GM19239 (cell line): ENCODE results near the gene CTU2.
A peak's percentile ranks its signal among the peaks of the same experiment; 100 is the strongest.

Source experiments
- DNase-seq: peaks from one replicate; pipeline ENCODE4 v3.0.0; 2011; ENCODE audit warnings: low spot score; ENCODE audit not compliant: insufficient read length
- FAIRE-seq: peaks from 2 replicates; lab custom pipeline; 2011; peaks lifted over from hg19 to GRCh38; lab: Jason Lieb, UNC

Gene CTU2

GRCh38 chr16:88695753-88696152, 10.6 kb upstream of the CTU2 start:
- FAIRE-seq (no peak), DNase-seq (no peak)

- DNase-seq (no peak), FAIRE-seq (no peak)
Observed at GRCh38 chr16:88696441-88696840, 9.9 kb upstream of the CTU2 start.

- no peak for FAIRE-seq
- no peak for DNase-seq
Observed at GRCh38 chr16:88697116-88697830, 9.0 kb upstream of the CTU2 start.

DNA sequence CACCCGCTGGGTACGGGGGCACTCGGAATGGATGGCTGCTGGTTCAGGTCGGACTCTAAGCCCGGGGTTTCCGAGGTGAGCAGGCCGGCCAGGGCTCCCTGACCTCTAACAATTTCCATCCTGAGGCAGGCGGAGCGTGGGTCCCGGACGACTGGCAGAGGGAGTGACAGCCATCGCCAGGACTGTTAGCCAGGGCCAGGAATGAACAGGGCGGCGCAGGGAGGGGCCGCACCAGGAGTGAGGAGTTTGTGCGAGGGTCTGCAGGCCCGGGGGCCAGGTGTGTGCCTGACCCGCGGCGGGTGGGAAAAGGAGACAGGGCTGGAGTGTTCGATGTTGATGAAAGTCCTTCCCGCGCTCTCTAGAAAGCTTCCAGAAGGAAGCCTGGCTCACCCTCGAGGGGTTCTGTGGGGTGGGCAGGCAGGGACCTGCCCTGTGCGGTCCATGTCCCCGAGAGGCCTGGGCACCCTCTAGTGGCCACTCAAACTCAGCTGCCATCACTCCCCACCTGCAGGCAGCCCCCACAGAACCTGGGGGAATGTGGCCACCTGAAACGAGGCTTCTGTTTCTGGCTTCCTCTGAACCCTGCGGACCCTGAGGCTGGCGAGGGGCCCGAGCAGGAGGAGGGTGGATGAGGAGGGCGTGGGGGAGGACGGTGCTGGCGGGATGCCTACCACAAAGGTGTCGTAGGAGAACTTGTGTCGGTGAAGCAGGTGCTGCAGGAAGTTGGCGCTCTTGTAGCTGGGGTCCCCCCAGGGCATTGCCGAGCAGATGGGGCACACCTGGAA, 8.3 kb upstream of the CTU2 start:
- no peak for FAIRE-seq
- DNase-seq: no peak

- FAIRE-seq (no peak), DNase-seq (no peak)
Observed at GRCh38 chr16:88698646-88699045, 7.7 kb upstream of the CTU2 start.

DNA sequence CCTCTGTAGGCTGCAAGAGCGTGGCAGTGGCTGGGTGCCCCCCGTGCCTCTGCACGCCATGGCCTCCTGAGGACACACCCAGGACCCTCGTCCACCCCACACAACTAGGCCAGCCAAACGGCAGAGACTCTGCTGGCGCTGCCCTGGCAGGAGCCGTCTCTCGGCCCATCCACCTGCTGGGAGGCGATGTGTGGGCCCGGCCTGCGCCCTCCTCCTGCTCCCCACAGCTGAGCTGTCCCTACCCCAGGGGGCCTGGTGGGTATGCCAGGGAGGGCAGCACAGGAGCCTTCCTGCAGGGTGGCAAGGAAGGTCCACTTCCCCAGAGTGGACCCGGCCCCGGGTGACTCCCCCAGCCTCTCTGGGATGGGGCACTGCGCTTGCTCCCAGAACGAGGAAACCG, 7.1 kb upstream of the CTU2 start:
- DNase-seq (no peak), FAIRE-seq (no peak)

- FAIRE-seq (no peak), DNase-seq (no peak)
Observed at GRCh38 chr16:88700322-88700635, 6.0 kb upstream of the CTU2 start.

GRCh38 chr16:88700636-88701482, 5.4 kb upstream of the CTU2 start:
- FAIRE-seq: peak; percentile 96
- peak; percentile 98 for DNase-seq

DNA sequence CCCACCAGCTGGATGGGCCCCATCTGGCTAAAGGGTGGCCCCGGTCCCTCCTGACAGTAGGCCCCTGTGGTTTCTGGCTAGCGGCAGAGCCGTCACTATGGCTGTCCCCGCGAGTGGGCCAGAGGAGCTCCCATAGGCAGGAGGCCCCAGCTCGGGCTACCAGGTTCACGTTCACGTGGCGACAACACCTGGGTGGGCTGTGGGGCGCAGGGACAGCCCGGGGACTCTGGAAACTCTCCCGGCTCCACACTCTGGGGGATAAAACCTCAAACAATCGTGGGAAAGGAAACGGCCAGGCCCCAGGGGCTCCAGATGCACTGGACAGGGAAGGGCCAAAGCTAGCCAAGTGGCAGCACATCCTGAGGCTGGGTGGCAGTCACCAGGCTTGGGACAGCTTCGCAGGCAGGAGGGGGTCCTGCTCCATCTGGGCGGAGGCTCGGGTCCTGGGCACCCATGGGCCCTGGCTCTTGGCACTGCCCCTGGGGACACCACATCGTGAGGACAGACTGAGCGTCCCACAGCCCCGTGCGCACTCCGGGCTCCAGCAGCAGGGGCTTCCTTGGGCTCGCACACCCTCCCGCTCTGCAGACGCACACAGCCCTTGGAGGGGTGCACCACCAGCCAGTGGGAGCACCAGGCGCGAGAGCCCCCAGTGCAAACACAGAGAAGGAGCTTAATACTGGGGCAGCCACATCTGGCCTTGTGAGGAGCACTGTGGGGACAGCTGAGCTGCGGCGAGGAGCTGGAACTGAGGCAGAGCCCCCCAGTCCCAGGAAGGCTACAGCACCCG, 4.5 kb upstream of the CTU2 start:
- DNase-seq: no peak
- FAIRE-seq: no peak

GRCh38 chr16:88702371-88703210, 3.7 kb upstream of the CTU2 start:
- no peak for DNase-seq
- no peak for FAIRE-seq

- peak; percentile 94 for FAIRE-seq
- no peak for DNase-seq
Observed at GRCh38 chr16:88703486-88704309, 2.6 kb upstream of the CTU2 start.

GRCh38 chr16:88705076-88705684, 1.1 kb upstream of the CTU2 start:
- DNase-seq: no peak
- peak; percentile 62 for FAIRE-seq

DNA sequence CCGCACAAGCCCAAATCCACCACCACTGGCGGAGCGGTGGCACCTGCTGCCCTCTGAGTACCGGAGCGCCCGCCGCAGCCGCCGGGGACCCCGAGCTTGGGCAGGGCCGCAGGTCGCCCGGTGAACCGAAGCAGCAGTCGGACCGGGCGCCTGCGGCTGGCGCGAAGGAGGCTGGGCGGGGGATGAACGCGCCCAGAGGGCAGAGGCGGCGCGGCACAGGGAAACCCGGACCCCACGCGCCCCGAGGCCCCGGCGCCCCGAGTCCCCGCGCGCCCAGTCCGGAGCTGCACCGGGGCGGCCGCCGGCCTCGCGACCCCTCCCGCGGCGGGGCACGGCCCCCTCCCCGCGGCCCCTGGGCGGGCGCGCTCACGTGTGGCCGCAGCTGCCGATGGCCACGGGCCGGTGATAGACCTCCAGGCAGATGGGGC, 488 bp upstream of the CTU2 start:
- DNase-seq (no peak), FAIRE-seq (peak; percentile 44)

DNA sequence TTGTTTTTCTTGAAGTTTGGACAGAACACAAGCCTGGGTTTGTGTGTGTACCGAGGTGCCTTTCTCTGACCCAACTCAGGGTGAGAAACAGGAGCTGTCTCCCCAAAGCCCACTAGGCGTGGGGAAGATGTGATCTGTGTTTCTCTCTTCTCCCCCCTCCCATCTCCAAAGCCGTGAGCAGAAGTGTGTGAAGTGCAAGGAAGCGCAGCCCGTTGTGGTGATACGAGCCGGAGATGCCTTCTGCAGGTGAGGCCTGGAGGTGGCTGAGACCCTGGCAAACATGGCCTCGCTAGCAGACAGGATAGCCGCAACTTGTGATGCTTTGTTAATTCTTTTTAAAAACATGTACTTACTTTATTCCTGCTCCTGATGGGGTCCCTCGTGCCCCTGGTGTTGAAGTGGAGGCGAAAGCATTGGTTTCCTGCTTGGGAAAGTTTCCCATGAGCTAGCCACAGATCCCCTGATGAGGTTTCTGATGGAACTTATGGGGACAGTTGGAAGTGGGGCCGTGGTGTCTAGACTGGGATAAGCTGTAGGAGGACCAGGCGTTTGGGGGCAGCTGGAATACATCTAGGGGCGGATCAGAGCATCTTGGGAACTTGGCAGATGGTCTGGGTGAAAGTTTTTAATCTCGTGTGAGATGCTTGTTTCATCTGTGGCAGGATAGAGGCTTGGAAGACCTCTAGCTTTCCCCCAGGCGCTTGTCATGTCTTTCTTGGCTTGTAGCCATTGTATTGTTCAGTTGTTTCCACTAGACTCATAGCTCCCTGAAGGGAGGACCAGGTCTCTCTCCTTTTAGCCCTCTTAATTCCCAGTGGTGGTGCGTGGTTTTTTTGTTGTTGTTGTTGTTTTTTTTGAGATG, 893 bp downstream of the CTU2 start:
- DNase-seq (no peak), FAIRE-seq (no peak)

DNA sequence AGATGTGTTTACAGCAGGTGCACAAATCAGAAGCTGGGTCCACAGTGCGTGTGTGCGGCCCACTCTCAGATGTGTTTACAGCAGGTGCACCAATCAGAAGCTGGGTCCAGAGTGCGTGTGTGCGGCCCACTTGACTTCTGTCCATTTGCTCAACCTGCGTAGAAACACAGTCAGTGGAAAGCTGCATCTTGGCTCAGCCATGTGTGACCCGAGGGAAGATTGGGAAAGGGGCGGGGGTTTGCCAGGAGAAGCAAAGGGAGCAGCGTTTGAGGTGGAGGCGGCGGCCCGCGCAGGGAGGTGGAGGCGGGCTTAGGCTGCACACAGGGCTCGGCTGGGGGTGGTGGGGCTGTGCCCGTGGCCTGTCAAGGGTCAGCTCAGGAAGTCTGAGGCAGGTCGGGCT, 4.3 kb downstream of the CTU2 start:
- DNase-seq (no peak), FAIRE-seq (no peak)

DNA sequence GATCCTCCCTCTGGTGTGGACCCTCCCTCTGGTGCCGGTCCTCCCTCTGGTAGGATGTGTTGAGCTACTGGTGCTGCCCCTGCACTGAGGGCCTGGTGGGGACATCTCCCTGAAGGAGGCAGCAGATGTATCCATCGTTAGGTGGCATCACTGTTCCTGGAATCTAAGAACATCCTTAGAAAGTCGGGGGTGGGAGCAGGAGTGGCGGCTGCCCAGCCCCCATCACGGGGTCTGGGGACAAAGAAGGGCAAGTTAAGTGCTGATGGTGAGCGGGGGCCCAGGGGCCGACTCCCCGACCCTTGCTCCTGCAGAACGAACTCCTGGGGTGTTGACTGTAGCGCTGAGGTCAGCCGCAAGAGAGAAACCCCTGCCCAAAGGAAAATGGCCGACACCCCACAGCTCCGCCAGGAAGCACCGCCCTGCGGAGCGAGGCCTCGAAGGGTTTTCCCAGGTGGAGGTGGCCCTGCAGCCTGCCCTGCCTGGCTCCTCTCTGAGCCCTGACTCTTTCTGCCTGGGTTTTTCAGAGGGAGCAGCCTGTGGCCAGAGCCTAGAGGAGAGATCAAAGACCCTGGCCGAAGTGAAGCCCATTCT, 5.5 kb downstream of the CTU2 start:
- no peak for FAIRE-seq
- DNase-seq: no peak
